ENCODE results near the gene MOG.

The MOG gene

GRCh38 chr6:29656798-29657197 lies at the start of gene MOG:
Gene MOG, plus strand, starts transcription at chr6:29657092. Its CDS starts 118 bp downstream, at chr6:29657210.
- Mint-ChIP-seq H3K27me3 (peaks cover 43% of the 10 kb centered on the region), H3K36me3 (ENCODE audit: low read depth) (no peaks in the 10 kb centered on the region), H3K4me1 (ENCODE audit: low read depth) (peaks cover under 1% of the 10 kb centered on the region), H3K27ac (no peak within 1 kb of the TSS), H3K9me3 (no peaks in the 10 kb centered on the region), H3K4me3 (no peak within 1 kb of the TSS)

- Mint-ChIP-seq H3K36me3 (ENCODE audit: low read depth) (peaks cover 41% of the 10 kb centered on the region), H3K4me3 (no peak overlapping the region), H3K27ac (no peak overlapping the region), H3K4me1 (ENCODE audit: low read depth) (no peaks in the 10 kb centered on the region), H3K9me3 (no peaks in the 10 kb centered on the region), H3K27me3 (no peaks in the 10 kb centered on the region)
Measured at GRCh38 chr6:29608131-29608530, 48.8 kb upstream of the MOG start.

- Mint-ChIP-seq H3K27ac (no peak overlapping the region), H3K27me3 (no peaks in the 10 kb centered on the region), H3K4me3 (no peak overlapping the region), H3K36me3 (ENCODE audit: low read depth) (peaks cover 48% of the 10 kb centered on the region), H3K9me3 (no peaks in the 10 kb centered on the region), H3K4me1 (ENCODE audit: low read depth) (no peaks in the 10 kb centered on the region)
Measured at GRCh38 chr6:29610540-29610939, 46.4 kb upstream of the MOG start.

- H3K27ac Mint-ChIP-seq, result no peak overlapping the region
Measured at GRCh38 chr6:29611426-29611825, 45.5 kb upstream of the MOG start.

GRCh38 chr6:29617782-29618554 lies 38.9 kb upstream of the MOG start:
- H3K27ac Mint-ChIP-seq, result no peak overlapping the region
- peaks cover 31% of the 10 kb centered on the region for H3K36me3 Mint-ChIP-seq (ENCODE audit: low read depth)

More at GRCh38 chr6:29611426-29611825, 45.5 kb upstream of the MOG start:
- Mint-ChIP-seq H3K4me1 (ENCODE audit: low read depth) (no peaks in the 10 kb centered on the region), H3K9me3 (no peaks in the 10 kb centered on the region), H3K4me3 (no peak overlapping the region), H3K36me3 (ENCODE audit: low read depth) (peaks cover 43% of the 10 kb centered on the region), H3K27me3 (no peaks in the 10 kb centered on the region)

GRCh38 chr6:29619578-29620160 lies 37.2 kb upstream of the MOG start:
- H3K4me1 Mint-ChIP-seq (ENCODE audit: low read depth), result no peaks in the 10 kb centered on the region
- no peak overlapping the region for H3K27ac Mint-ChIP-seq
- peaks cover 16% of the 10 kb centered on the region for H3K36me3 Mint-ChIP-seq (ENCODE audit: low read depth)
- H3K9me3 Mint-ChIP-seq, result no peaks in the 10 kb centered on the region
- no peak overlapping the region for H3K4me3 Mint-ChIP-seq
- no peaks in the 10 kb centered on the region for H3K27me3 Mint-ChIP-seq

More at GRCh38 chr6:29617782-29618554, 38.9 kb upstream of the MOG start:
- no peaks in the 10 kb centered on the region for H3K4me1 Mint-ChIP-seq (ENCODE audit: low read depth)
- H3K4me3 Mint-ChIP-seq, result no peak overlapping the region
- H3K27me3 Mint-ChIP-seq, result no peaks in the 10 kb centered on the region
- no peaks in the 10 kb centered on the region for H3K9me3 Mint-ChIP-seq

GRCh38 chr6:29620630-29621029 lies 36.3 kb upstream of the MOG start:
- Mint-ChIP-seq H3K9me3 (no peaks in the 10 kb centered on the region), H3K4me3 (no peak overlapping the region), H3K27ac (no peak overlapping the region), H3K4me1 (ENCODE audit: low read depth) (no peaks in the 10 kb centered on the region), H3K27me3 (no peaks in the 10 kb centered on the region), H3K36me3 (ENCODE audit: low read depth) (peaks cover 14% of the 10 kb centered on the region)

- peaks cover 2% of the 10 kb centered on the region for H3K27me3 Mint-ChIP-seq
- H3K4me3 Mint-ChIP-seq, result no peak overlapping the region
- H3K36me3 Mint-ChIP-seq (ENCODE audit: low read depth), result peaks cover 13% of the 10 kb centered on the region
- H3K9me3 Mint-ChIP-seq, result no peaks in the 10 kb centered on the region
- H3K4me1 Mint-ChIP-seq (ENCODE audit: low read depth), result peaks cover 14% of the 10 kb centered on the region
- H3K27ac Mint-ChIP-seq, result no peak overlapping the region
Measured at GRCh38 chr6:29624520-29624961, 32.4 kb upstream of the MOG start.

GRCh38 chr6:29625337-29625930 lies 31.5 kb upstream of the MOG start:
- Mint-ChIP-seq H3K27me3 (peaks cover 3% of the 10 kb centered on the region), H3K36me3 (ENCODE audit: low read depth) (peaks cover 7% of the 10 kb centered on the region), H3K4me3 (no peak overlapping the region), H3K4me1 (ENCODE audit: low read depth) (peaks cover 23% of the 10 kb centered on the region), H3K9me3 (no peaks in the 10 kb centered on the region), H3K27ac (no peak overlapping the region)

- no peak overlapping the region for H3K27ac Mint-ChIP-seq
- peaks cover 13% of the 10 kb centered on the region for H3K27me3 Mint-ChIP-seq
- H3K4me3 Mint-ChIP-seq, result peak overlapping the region; percentile 6
- no peaks in the 10 kb centered on the region for H3K9me3 Mint-ChIP-seq
- H3K36me3 Mint-ChIP-seq (ENCODE audit: low read depth), result no peaks in the 10 kb centered on the region
- H3K4me1 Mint-ChIP-seq (ENCODE audit: low read depth), result peaks cover 40% of the 10 kb centered on the region
Measured at GRCh38 chr6:29626948-29627754, 29.7 kb upstream of the MOG start.

- H3K27ac Mint-ChIP-seq, result peak overlapping the region; percentile 78
- H3K4me1 Mint-ChIP-seq (ENCODE audit: low read depth), result peaks cover 42% of the 10 kb centered on the region
- H3K9me3 Mint-ChIP-seq, result no peaks in the 10 kb centered on the region
- no peaks in the 10 kb centered on the region for H3K36me3 Mint-ChIP-seq (ENCODE audit: low read depth)
- H3K4me3 Mint-ChIP-seq, result peak overlapping the region; percentile 83
- peaks cover 13% of the 10 kb centered on the region for H3K27me3 Mint-ChIP-seq
Measured at GRCh38 chr6:29627755-29628418, 29.0 kb upstream of the MOG start.

- Mint-ChIP-seq H3K4me1 (ENCODE audit: low read depth) (peaks cover 47% of the 10 kb centered on the region), H3K4me3 (peak overlapping the region; percentile 83), H3K27ac (peak overlapping the region; percentile 78), H3K9me3 (no peaks in the 10 kb centered on the region), H3K36me3 (ENCODE audit: low read depth) (no peaks in the 10 kb centered on the region), H3K27me3 (peaks cover 13% of the 10 kb centered on the region)
Measured at GRCh38 chr6:29628419-29629281, 28.2 kb upstream of the MOG start.

- peaks cover 53% of the 10 kb centered on the region for H3K4me1 Mint-ChIP-seq (ENCODE audit: low read depth)
- H3K27ac Mint-ChIP-seq, result no peak overlapping the region
- peaks cover 13% of the 10 kb centered on the region for H3K27me3 Mint-ChIP-seq
- no peaks in the 10 kb centered on the region for H3K36me3 Mint-ChIP-seq (ENCODE audit: low read depth)
- H3K4me3 Mint-ChIP-seq, result peak overlapping the region; percentile 83
- no peaks in the 10 kb centered on the region for H3K9me3 Mint-ChIP-seq
Measured at GRCh38 chr6:29629571-29629970, 27.3 kb upstream of the MOG start.

Measured in stimulated activated naive CD8-positive, alpha-beta T cell treated with anti-CD3 and anti-CD28 coated beads, Interleukin-15, Interleukin-2, amounts not matched to agents 100 ng/mL and 50 ng/mL, for 24 hours (primary cell).